GM18499 (cell line): ENCODE measurements around the gene ITCH.
"Not testable (repeated sequence)": the region's sequence is repeated elsewhere in the genome, so short reads cannot be mapped to it uniquely, and the experiment has no call there.

Experiments used
- ATAC-seq: cut with Tn5 transposase; IDR thresholded peaks from one replicate; pipeline ENCODE4 v1.9.1; 2021; ENCODE audit warnings: moderate number of reproducible peaks; ENCODE audit not compliant: insufficient read depth, unreplicated experiment

Gene ITCH

DNA sequence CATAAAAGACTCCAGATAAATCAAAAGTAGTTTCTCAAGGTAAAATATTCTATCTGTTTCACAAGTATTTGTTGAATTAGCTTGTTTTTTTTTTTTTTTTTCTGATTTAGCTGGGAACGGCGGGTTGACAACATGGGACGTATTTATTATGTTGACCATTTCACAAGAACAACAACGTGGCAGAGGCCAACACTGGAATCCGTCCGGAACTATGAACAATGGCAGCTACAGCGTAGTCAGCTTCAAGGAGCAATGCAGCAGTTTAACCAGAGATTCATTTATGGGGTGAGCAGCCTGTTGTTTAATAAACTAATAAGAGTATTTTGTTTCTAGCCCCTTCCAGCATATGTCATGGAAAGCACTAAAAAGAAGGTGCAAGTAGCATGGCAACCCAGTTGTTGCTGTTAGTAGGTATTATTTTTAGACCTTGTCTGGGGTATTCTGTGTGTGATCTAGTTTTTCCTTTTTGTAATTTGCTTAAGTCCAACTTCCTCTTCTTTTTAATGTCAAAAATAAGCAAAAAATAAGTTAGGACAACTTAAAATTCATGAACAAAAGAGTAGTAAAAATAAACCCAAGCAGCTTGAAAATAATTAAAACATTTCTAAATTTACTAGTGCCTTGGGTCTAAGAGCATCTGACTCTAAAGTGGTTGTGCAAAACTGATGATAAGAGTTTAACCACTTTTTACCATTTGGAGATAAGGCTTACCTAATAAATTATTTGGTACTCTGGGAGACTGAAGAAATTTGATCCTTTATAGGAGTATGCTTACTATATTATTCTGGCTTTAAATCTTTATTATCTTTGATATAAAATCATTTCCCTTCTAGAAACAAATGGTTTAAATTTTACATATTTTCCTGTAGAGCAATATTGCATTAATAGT lies 82.3 kb downstream of the ITCH start:
- ATAC-seq: no peak

DNA sequence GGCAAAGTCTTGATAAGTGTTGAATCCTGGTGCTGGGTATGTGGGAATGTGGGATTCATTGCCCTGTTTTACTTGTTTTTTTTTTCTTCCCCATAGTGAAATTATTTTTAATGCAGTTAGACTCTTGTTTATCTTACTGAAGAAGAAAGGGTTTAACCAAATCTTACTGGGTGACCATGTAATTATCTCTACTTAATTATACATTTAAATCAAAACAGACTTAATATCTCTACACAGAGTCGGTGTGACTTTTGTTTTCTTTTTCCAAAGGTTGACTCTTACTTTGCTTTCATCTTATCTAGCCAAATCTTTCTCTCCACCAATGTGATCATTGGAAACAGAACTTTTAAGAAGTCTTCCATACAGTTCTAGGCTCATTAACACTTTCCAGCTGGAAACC lies 85.4 kb downstream of the ITCH start:
- ATAC-seq: no peak

DNA sequence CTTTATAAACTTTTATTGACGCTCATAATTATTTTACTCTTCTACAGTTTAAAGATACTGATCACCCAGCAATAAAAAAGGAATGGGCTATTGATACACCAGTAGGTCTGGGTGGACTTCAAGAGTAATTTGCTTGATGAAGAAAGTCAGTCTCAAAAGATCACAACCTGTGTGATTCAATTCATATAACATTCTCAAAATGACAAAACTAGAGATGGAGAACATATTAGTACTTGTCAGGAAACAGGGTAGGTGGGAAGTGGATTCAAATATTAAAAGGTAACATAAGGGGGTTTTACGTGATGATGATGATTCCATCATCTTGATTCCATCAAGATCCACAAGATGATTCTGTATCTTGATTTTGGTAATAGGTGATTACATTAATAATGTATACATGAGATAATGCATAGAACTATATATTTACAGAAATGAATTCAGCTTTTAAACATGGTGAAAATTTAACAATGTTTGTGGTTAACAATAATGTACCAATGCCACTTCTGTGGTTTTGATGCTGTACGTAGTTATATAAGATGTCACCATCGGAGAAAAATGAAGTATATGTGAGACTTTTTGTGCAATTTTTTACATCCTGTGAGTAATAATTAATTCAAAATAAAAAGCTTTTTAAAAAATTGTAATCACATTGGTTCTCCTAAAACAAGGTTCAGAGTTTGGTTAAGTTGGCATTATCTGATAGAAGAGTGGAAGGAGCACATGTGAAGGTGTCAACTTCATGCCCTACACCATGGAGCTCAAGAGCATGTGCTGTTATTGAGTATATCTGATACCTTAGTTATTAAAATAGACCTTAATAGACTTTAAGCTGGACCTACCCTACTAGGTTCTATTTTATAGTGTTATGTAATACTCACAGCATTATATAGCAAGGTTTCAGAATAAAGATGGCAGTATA lies 86.9 kb downstream of the ITCH start:
- ATAC-seq: no peak

DNA sequence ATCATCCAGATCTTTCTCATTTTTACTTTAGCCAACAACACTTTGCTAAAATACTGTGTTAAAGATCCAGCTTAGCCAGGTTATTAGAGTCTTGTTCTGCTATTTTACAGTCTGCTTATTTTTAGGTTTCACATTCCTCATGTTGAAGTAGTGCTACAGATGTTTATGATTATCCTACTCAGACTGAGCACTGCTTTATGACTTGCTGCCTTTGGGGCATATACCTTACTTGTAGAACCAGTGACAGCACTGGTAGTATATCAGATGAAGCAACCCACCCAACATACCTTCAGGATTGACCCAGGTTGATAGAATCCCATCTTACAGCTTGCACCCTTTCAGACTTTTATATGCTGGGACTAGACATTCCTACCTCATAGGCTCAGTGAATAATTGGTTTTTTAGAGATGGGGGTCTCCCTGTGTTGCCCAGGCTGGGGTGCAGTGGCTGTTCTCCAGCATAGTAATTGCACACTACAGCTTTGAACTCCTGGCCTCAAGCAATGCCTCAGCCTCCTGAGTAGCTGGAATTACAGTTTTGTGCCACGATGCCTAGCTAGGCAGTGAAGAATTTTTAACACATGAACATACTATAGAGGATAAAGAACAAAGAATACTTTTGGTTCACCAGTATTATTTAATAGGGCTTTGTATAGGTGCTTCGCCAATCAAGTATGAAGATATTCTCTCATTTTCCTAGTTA lies 89.4 kb downstream of the ITCH start:
- ATAC-seq: no peak

DNA sequence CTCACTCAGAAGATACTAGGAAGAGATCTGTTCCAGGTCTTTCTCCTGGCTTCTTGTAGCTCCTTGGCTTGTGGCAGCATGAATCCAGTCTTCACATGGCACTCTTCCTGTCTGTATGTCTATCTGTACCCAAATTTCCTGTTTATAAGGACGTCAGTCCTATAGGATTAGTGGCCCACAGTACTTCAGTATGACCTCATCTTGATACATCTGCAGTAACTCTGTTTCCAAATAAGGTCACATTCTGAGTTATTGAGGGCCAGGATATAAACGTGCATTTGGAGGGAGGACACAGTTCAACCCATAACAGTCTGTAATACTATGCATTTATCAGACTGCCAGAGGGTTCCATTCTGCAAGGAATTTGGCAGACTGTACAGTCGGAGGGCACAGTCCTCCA lies 95.6 kb downstream of the ITCH start:
- no peak for ATAC-seq

DNA sequence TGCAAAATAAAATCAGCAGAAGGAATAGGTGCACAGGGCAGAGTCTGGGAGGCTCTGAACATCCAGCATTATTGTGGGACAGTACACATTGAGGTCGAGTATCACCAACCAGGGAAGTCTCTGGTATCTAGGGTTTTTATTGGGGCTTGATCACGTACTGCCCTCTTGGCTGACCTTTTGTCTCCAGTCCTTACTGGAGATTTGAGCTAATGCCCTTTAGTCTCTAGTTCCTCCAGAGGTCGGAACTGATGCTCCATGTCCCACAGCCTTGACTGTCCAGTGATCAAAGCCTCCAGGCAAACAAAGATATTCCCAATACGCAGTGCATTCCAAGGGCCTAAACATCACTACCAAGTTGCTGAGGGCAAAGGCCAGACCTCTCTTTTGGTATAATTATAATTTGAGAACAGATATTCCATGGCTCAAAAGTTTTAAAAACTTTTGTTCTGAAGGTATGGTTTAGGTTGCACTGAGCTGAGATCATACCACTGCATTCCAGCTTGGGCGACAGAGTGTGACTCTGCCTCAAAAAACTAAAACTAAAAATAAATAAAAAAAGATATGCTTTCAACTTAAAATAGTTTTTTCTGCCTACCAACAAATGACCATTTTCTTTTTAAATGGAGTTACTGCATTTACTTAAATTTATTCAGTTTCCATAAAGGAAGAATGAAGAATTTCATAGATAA lies 96.3 kb downstream of the ITCH start:
- no peak for ATAC-seq

DNA sequence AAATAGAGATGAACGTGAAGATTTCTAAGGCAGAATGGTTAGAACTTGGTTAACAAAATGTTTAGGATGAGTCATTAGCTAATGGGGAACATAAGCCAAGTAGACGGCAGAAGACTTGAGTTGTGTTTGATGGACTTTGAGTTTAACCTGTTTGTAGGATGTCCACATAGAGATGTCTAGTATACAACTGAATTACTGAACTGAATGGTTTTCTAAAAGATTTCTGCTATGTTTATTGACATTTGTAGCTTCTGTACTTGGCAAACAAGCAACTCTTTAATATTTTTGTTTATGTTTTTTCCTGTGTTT lies 98.7 kb downstream of the ITCH start:
- no peak for ATAC-seq

DNA sequence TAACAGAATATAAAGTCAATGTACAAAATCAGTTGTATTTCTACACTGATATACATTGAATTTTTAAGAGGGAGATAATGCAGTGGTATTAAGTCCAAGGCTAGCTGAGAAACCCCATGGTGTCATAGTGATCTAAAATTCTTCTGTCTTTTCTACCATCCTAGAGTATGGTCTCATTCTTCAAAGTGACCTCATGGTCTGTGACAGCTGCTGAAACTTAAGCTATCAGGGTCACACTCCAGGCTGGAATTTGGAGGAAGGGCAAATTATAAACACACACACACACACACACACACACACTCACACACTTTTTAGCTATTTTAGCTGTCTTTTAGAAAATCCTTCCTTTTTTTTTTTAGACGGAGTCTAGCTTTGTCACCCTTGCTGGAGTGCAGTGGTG lies 105.9 kb downstream of the ITCH start:
- ATAC-seq: no peak

DNA sequence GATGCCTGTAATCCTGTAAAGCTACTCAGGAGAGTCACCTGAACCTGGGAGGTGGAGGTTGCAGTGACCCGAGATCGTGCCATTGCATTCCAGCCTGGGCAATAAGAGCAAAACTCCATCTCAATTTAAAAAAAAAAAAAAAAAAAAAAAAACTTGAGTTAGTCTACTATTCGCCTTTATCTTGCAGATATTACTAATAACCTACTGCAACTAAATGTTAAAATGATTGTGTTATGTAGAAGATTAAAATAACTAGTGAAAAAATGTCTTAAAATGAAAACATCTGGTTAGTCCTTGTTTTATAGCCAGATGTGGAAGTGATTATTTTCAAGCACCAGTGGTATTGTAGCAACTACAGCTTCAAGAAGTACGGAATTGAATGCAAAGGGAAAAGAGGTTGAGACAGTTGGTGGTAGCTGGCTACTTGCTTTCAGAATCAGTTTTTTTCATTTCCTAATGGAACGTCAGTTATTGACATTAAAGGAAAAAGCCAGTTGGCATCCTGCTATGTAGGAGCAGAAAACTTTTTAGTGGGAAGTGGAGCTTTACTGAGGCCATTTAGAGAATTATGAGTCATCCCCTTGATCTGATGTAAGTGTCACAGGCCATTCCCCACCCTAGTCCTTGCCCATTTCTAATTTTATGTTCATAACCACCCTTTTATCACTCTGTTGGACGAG lies 109.3 kb downstream of the ITCH start:
- no peak for ATAC-seq

DNA sequence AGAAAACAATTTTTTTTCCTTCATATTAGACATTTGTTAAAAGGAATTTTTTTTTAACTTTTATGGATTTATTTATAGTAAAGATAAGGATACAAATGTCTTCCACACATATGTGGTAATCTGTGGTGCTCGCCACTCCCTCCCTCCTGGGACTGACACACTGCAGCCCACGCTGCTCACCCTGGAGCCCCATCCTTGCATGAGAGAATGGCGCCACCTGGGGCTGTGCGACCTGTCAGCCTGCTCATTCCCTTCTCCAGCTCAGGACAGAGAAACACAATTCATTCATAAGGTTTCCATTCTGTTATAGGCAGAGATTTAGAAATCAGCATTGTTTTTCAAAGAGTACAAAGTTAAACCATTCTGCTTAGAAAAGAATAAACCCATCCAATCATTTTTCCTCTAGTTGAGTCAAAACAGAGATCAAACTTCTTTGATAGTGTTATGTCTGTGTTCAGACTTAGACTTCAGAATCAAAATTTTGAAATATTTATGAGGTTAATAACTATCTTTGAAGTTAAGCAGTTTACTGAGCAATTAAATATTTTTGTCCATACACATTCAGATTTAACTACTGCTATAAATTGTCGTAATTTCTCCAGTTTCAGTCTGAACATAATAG lies 110.3 kb downstream of the ITCH start:
- ATAC-seq: no peak

DNA sequence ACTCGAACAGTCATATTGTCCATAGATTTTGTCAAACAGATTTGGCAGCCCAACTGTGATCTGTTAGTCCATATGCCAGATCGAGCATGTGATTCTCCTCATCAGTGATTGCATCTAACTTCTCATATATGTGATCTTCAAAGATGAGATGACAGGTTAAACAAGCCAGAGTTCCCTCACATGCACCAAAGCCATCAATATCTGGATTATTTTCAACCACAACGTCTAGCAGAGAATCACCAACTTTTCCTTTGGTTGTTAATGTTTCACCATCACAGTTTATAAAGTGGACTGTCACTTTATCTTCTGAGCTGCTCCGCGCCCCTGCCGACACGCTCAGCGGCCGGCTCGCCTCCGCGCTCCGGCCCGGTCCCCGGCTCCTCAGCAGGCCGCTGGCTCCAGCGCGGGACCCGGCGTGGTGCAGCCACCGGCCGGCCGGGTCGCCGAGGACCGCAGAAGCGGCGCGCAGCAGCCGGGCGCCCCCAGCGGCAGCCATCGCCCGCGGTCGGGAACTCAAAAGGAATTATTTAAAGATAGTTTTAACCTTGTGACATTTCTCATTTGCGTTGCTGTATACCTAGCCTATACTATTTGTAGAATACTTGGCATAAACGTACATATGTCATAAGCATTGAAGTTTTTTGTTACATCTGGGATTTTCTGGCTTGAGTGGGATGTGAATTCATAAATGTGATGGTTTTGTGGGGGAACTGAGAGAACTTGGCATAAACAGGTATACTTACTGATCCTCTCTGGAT lies 113.1 kb downstream of the ITCH start:
- ATAC-seq: no peak

DNA sequence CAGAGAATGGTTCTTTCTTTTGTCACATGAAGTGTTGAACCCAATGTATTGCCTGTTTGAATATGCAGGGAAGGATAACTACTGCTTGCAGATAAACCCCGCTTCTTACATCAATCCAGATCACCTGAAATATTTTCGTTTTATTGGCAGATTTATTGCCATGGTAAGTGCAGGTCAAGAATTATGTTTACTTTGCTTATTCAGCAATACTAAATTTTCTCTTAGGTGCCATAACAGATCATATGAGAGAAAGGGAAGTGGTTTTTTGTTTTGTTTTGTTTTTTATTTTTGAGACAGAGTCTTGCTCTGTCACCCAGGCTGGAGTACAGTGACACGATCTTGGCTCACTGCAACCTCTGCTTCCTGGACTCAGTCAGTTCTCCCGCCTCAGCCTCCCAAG lies 116.6 kb downstream of the ITCH start:
- no peak for ATAC-seq

DNA sequence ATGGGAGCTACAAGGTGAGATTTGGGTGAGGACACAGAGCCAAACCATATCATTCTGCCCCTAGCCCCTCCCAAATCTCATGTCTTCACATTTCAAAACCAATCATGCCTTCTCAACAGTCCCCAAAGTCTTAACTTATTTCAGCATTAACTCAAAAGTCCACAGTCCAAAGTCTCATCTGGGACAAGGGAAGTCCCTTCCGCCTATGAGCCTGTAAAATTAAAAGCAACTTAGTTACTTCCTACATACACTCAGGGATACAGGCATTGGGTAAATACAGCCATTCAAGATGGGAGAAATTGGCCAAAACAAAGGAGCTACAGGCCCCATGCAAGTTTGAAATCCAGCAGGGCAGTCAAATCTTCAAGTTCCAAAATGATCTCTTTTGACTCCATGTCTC lies 119.1 kb downstream of the ITCH start:
- not testable (repeated sequence) for ATAC-seq

DNA sequence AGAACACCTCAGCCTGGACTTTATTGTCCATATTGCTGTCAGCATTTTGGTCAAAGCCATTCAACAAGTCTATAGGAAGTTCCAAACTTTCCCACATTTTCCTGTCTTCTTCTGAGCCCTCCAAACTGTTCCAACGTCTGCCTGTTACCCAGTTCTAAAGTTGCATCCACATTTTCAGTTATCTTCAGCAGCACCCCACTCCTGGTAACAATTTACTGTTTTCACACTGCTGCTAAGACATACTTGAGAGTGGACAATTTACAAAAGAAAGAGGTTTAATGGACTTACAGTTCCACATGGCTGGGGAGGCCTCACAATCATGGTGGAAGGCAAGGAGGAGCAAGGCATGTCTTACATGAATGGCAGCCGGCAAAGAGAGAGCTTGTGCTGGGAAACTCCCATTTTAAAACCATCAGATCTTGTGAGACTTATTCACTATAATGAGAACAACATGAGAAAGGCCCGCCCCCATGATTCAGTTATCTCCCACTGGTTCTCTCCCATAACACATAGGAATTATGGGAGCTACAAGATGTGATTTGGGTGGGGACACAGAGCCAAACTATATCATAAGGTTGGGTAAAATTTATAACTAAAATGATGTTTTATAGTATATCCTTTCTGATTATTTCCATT lies 120.6 kb downstream of the ITCH start:
- not testable (repeated sequence) for ATAC-seq

DNA sequence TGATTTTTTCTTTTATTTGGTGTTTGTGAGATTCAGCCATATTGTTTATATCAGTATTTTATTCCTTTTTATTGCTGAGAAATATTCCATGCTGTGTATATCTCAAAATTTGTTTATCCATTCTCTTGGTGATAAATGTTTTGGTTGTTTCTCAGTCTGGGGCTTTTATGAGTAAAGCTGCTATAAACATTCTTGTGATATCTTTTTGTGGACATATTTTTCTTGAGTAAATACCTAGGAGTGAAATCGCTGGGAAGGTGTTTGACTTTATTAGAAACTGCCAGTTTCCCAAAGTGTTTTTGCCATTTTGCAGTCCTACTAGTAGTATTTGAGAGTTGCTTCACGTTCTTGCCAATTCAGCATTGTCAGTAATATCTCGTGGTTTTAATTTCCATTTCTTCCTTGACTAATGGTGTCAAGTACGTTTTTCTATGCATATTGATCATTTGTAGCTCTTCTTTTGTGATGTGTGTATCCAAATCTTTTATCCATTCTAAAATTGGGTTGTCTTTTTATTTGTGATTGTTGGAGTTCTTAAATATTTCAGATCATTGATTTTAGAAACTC lies 122.1 kb downstream of the ITCH start:
- no peak for ATAC-seq

DNA sequence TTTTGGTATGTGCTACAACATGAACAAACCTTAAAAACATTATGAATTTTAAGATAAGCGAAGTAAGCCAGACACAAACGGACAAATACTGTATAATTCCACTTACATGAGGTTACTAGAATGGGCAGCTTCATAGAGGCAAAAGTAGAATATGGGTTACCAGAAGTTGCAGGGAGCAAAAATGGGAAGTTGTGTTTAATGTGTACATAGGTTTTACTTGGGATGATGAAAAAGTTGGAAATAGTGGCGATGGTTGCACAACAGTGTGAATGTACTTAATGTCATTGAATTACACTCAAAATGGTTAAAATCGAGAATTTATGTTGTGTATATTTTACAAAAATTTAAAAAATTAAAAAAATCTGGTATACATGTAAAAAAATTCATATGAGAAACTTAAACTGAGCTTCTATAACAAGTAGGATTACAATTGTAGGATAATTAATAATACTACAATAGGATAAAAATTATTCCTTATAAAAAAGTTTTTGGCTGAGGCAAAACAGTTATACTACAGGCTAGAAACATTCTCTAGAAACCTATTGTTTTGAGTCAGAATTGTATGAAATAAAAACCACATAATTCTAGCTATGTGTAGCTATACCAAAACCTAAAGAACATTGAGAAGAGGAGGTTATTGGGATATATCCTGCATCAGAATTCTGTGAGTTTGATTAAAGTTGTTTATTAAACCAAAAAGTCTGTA lies 128.3 kb downstream of the ITCH start:
- no peak for ATAC-seq

DNA sequence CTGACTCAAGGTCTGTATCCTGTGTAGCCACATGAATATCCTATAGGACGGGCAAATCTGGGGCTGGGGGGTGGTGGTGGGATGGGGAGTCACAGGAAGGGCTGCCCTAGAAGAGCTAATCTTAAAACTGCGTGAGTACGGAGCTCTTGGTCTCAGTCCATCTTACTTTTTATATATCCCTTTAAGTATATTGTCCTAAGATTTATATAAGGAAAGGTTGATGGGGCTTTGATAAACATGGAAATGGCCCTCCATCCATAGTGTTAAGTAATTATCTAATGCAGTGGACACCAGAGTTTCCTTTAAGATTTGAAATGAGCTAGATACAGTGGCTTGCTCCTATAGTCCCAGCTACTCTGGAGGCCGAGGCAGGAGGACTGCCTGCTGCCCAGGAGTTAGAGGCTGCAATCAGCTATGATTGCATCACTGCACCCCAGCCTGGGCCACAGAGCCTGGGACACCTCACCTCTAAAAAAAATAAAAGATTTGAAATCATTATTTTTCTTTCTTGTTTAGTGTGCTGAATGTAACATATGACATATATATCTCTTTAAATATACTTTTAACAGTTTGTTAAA lies 128.9 kb downstream of the ITCH start:
- no peak for ATAC-seq
